Brain microvascular endothelial cell (primary cell): ENCODE results near the gene DUSP14.

Experiments
- DNase-seq: peaks from one replicate; pipeline ENCODE4 v3.0.0-alpha.2; 2020
- H3K27ac ChIP-seq: fragments of 250-450 bp; sonication (Bioruptor Pico); 2 replicates; pipeline ENCODE4 v1.5.1; 2020; ENCODE audit warnings: mild to moderate bottlenecking, moderate library complexity
- H3K27me3 ChIP-seq: fragments of 250-450 bp; sonication (Bioruptor Pico); replicated peaks from 2 replicates; pipeline ENCODE4 v1.5.1; 2020; ENCODE audit warnings: mild to moderate bottlenecking
- H3K36me3 ChIP-seq: fragments of 250-450 bp; sonication (Bioruptor Pico); replicated peaks from 2 replicates; pipeline ENCODE4 v1.5.1; 2020; ENCODE audit warnings: mild to moderate bottlenecking
- H3K4me3 ChIP-seq: 2 replicates; pipeline ENCODE4 v1.5.1; 2011; ENCODE audit warnings: low read depth, mild to moderate bottlenecking, control low read depth, low read length, moderate library complexity
- in situ Hi-C: cut with HindIII; loops from 2 replicates; pipeline ENCODE4 v1.10.0; 2017; ENCODE audit warnings: low sequenced_read_pairs, low pct_ligation_motif_present
- TF ChIP-seq, protein P1 (sequence below): IDR thresholded peaks from 2 replicates; pipeline ENCODE4 v1.5.1; 2011; ENCODE audit warnings: low read depth, mild to moderate bottlenecking, moderate library complexity, low read length, control low read depth, inconsistent platforms; ENCODE audit errors: missing control alignments

Gene DUSP14

DNA sequence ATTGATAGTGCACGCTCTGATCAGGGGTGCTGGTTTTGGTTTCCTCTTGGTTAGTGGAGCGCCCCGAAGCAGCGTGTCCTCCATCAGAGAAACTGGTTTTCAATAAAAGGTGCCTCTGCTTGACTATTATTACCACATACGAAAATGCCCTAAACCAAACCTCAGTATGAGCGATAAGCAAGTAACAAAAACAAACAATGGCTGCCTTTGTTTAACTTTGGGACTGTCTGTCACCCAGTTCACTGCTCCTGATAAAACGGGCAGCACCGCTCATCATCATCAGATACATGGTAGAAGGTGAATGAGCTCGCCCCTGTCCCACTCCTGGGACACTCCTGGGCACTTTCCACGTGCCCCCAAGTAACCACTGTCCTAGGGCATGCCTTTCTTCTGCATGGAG lies 24.0 kb downstream of the DUSP14 start:
- Histone ChIP-seq H3K27ac (no peak overlapping the region), H3K36me3 (peaks cover 35% of the 10 kb centered on the region), H3K27me3 (no peaks in the 10 kb centered on the region), H3K4me3 (no peak overlapping the region)
- DNase-seq = no peak
- TF ChIP-seq, protein P1, sequence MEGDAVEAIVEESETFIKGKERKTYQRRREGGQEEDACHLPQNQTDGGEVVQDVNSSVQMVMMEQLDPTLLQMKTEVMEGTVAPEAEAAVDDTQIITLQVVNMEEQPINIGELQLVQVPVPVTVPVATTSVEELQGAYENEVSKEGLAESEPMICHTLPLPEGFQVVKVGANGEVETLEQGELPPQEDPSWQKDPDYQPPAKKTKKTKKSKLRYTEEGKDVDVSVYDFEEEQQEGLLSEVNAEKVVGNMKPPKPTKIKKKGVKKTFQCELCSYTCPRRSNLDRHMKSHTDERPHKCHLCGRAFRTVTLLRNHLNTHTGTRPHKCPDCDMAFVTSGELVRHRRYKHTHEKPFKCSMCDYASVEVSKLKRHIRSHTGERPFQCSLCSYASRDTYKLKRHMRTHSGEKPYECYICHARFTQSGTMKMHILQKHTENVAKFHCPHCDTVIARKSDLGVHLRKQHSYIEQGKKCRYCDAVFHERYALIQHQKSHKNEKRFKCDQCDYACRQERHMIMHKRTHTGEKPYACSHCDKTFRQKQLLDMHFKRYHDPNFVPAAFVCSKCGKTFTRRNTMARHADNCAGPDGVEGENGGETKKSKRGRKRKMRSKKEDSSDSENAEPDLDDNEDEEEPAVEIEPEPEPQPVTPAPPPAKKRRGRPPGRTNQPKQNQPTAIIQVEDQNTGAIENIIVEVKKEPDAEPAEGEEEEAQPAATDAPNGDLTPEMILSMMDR = no peak
- in situ Hi-C loops = no loop called here

DNA sequence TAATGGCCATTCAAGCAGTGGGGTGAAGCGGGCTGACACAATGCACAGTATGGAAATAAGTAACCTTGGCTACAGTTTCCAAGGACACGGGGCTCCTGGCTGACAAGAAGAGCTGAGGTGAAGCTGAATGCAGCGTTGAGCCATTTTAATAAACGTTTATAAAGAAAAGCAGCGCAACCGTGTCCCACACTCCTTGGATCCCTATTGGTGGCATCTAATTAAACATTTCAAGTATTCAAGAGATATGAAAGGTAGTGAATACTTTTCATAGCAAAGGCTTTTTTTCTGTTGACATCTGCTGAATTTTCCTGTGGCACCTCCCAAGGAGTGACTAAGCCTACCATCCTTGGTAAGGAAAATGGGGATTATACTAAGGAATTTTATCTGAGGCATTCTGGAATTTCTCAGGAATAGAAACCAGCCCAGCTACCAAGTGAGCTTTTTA lies 26.5 kb downstream of the DUSP14 start:
- in situ Hi-C loops = no loop called here
- no peaks in the 10 kb centered on the region for H3K27me3 ChIP-seq
- TF ChIP-seq, protein P1 = no peak
- H3K36me3 ChIP-seq = peaks cover 39% of the 10 kb centered on the region
- DNase-seq = no peak
- H3K27ac ChIP-seq = no peak overlapping the region
- no peak overlapping the region for H3K4me3 ChIP-seq

DNA sequence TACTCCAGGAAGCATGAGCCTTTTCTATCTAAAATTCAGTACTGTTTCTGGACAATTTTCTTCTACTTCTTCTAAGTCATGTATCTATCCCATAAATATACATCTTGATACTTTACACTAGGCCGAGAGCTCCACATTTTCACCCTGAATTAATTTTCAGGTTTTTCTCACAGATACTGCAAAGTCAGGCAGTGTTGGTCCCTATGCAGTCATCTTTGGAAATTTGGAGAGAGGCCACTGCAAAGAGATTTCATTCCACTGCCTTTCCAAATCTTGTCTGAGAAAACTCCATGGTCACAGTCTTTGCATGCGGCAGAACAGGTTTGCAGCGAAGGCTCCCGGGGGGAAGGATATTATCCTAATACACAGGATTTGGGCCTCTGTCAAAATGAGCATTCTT lies 28.2 kb downstream of the DUSP14 start:
- peaks cover 29% of the 10 kb centered on the region for H3K36me3 ChIP-seq
- in situ Hi-C loops = no loop called here
- DNase-seq = no peak

DNA sequence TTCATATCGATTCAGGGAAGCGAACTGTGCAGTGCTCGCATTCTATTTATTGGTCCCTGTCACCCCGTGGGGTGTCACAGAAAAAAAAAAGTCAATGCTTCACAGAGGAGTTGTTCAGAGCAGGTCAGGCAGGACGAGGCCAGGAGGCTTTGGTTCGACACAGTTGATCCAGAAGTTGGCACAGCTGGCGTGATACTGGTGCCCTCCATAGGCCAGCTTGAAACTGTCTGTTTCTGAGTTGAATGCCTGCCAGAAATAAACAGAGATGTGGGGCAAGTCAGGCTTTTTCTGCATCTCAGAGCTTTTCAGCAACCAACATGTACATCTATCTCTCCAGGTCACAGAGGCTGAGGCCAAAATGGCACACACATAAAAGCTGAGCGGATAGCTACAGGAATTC lies 29.1 kb downstream of the DUSP14 start:
- H3K36me3 ChIP-seq = peaks cover 20% of the 10 kb centered on the region
- no peak overlapping the region for H3K27ac ChIP-seq
- no peak overlapping the region for H3K4me3 ChIP-seq
- in situ Hi-C loops = no loop called here
- DNase-seq = no peak
- H3K27me3 ChIP-seq = no peaks in the 10 kb centered on the region
- TF ChIP-seq, protein P1 = peak; percentile 2

More for the DNA sequence above, 28.2 kb downstream of the DUSP14 start:
- TF ChIP-seq, protein P1 = no peak
- Histone ChIP-seq H3K27ac (no peak overlapping the region), H3K4me3 (no peak overlapping the region), H3K27me3 (no peaks in the 10 kb centered on the region)

DNA sequence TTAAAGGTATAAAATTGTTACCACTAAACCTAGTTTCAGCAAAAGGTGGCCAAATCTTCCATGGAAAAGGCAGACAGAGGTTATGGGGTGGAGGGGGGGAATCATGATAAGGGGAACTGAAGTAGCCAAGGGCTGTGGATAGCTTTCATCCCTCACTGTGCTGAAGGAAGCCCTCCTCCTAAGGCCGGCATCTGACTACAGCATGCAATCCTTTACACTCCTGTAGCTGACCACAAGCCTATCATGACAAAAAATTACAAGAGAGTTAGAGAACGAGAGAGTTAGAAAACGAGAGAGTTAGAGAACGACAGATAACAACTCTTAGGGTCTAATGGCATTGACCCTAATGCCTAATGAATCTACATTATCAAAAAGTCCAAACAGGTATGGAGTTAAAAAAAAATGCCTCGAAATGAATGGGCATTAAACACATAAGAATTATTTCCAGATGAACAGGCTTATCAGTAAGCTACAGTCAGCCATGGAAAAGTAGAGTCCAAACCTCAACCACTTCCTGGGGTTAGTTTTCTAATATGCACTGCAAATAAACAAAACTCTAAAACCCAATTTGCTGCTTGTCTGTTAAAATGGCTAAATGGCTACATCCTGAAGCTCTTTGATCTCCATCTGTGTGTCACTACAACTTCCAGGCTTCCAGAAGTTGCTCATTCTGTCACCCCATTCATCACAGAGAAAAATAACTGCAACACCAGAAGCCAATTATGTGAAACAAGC lies 29.7 kb downstream of the DUSP14 start:
- Histone ChIP-seq H3K36me3 (peaks cover 17% of the 10 kb centered on the region), H3K4me3 (no peak overlapping the region), H3K27ac (no peak overlapping the region), H3K27me3 (no peaks in the 10 kb centered on the region)
- TF ChIP-seq, protein P1 = no peak
- in situ Hi-C loops = no loop called here
- DNase-seq = no peak

DNA sequence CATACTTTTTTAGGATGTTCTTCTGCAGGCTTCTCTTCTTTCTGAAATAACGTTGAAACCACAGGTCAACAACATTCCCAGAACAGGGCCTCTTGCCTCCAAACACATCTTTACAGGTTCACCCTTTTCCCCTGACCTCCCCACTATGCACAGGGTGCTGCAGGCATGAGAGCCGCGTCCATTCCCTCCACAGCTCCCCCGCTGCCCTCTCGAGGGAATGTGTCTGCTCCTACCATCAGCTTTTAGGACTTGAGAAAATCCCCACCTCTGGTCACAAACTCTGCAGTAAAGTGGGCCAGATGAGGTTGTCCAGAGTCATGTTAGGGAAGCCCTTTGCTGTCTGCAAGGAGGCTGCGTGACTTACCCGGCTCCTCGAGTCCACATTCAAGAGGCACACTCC lies 30.5 kb downstream of the DUSP14 start:
- in situ Hi-C loops = no loop called here
- H3K4me3 ChIP-seq = no peak overlapping the region
- H3K36me3 ChIP-seq = peaks cover 13% of the 10 kb centered on the region
- H3K27me3 ChIP-seq = no peaks in the 10 kb centered on the region
- H3K27ac ChIP-seq = no peak overlapping the region
- TF ChIP-seq, protein P1 = no peak
- DNase-seq = no peak
